NOMO-1 (cell line): ENCODE results near the gene CELA1.
"Not testable (repeated sequence)": the region's sequence is repeated elsewhere in the genome, so short reads cannot be mapped to it uniquely, and the experiment has no call there.

Experiments
- DNase-seq, 2 experiments: peaks; one replicate each; lab custom pipeline; 2025; ENCODE audit not compliant: unreplicated experiment in 2 of 2; lab: John Stamatoyannopoulos, UW

The CELA1 gene

GRCh38 chr12:51320695-51321320 is 25.7 kb downstream of the CELA1 start:
- no peak for DNase-seq

- no peak for DNase-seq
Observed at GRCh38 chr12:51320311-51320694, 26.2 kb downstream of the CELA1 start.

- peak; percentile 90 to 95 for DNase-seq
Observed at GRCh38 chr12:51318846-51319599, 27.5 kb downstream of the CELA1 start.

- DNase-seq = not testable (repeated sequence)
Observed at GRCh38 chr12:51318057-51318806, 28.2 kb downstream of the CELA1 start.

- DNase-seq = no peak
Observed at GRCh38 chr12:51311389-51311788, 35.1 kb downstream of the CELA1 start.

GRCh38 chr12:51307655-51308593 is 38.6 kb downstream of the CELA1 start:
- no peak for DNase-seq

- DNase-seq = peak in 1 of 2 experiments; percentile 13
Observed at GRCh38 chr12:51306507-51306906, 40.0 kb downstream of the CELA1 start.

- not testable (repeated sequence) for DNase-seq
Observed at GRCh38 chr12:51300768-51301167, 45.7 kb downstream of the CELA1 start.

GRCh38 chr12:51295651-51296050 is 50.8 kb downstream of the CELA1 start:
- no peak for DNase-seq

GRCh38 chr12:51294097-51294496 is 52.4 kb downstream of the CELA1 start:
- not testable (repeated sequence) for DNase-seq

- no peak for DNase-seq
Observed at GRCh38 chr12:51293696-51294095, 52.8 kb downstream of the CELA1 start.

- peak; percentile 75 to 81 for DNase-seq
Observed at GRCh38 chr12:51291603-51292513, 54.6 kb downstream of the CELA1 start.

GRCh38 chr12:51285843-51286242 is 60.6 kb downstream of the CELA1 start:
- DNase-seq = no peak

GRCh38 chr12:51281202-51281924 is 65.1 kb downstream of the CELA1 start:
- DNase-seq = no peak
